MCF 10A (cell line): ENCODE results near the gene ABCA12. TPM values are rescaled to one million over a fixed set of nuclear protein-coding genes. Genes with fewer than 3 reads are reported as not detected.

ENCODE experiments used
- BruUV-seq: library from RNA; stranded (reverse); fragments of 400-500 nt; replicated peaks from 2 replicates; lab custom pipeline; 2021; lab: Mats Ljungman, UMichigan
- CTCF ChIA-PET: fragments of 300-600 bp; sonication (Branson Sonifier 250); formaldehyde crosslinking; extraction: SDS; loops from one replicate; lab custom pipeline; 2021; ENCODE audit warnings: antibody characterized with exemption, inconsistent platforms; lab: Yijun Ruan, JAX
- POLR2A ChIA-PET: fragments of 300-600, 350-650 bp; sonication (Branson Sonifier 250); formaldehyde crosslinking; extraction: SDS; loops from one replicate; lab custom pipeline; 2020; ENCODE audit warnings: antibody characterized with exemption, inconsistent platforms; lab: Yijun Ruan, JAX
- DNase-seq: peaks from one replicate; pipeline ENCODE4 v3.0.0-alpha.2; 2018; ENCODE audit not compliant: unreplicated experiment
- H3K27ac Mint-ChIP-seq: one replicate; pipeline ENCODE4 v1.8.0; 2022; ENCODE audit warnings: mild to moderate bottlenecking, low read depth, mixed read lengths; ENCODE audit not compliant: unreplicated experiment
- H3K27me3 Mint-ChIP-seq: one replicate; pipeline ENCODE4 v1.8.0; 2022; ENCODE audit warnings: mixed read lengths; ENCODE audit not compliant: insufficient read depth, unreplicated experiment
- H3K36me3 Mint-ChIP-seq: one replicate; pipeline ENCODE4 v1.8.0; 2022; ENCODE audit warnings: mild to moderate bottlenecking, moderate library complexity, mixed read lengths; ENCODE audit not compliant: insufficient read depth, unreplicated experiment
- H3K4me1 Mint-ChIP-seq: one replicate; pipeline ENCODE4 v1.8.0; 2022; ENCODE audit warnings: mixed read lengths; ENCODE audit not compliant: insufficient read depth, unreplicated experiment
- H3K4me3 Mint-ChIP-seq: one replicate; pipeline ENCODE4 v1.8.0; 2022; ENCODE audit warnings: mild to moderate bottlenecking, moderate library complexity, mixed read lengths; ENCODE audit not compliant: unreplicated experiment
- H3K9me3 Mint-ChIP-seq: one replicate; pipeline ENCODE4 v1.8.0; 2022; ENCODE audit warnings: mixed read lengths; ENCODE audit not compliant: unreplicated experiment
- CTCF ChIP-seq: fragments of 200-600 bp; IDR thresholded peaks from one replicate; pipeline ENCODE4 v1.8.0; 2022; ENCODE audit warnings: antibody characterized with exemption, mild to moderate bottlenecking; ENCODE audit not compliant: unreplicated experiment
- intact Hi-C: fragments of 100-400 bp; cut with micrococcal nuclease; formaldehyde crosslinking; loops from 2 replicates; pipeline ENCODE4 v1.14.1; 2022
- total RNA-seq: library from RNA; stranded (reverse); gene quantifications from 2 replicates; pipeline ENCODE4 v1.2.3, GENCODE V29; 2022

The ABCA12 gene
- total RNA-seq, 1 experiment from 2014 or later, result 37.8 TPM

- TF ChIP-seq CTCF, result no peak
- Mint-ChIP-seq H3K27me3 (no peaks in the 10 kb centered on the region), H3K36me3 (peaks cover 57% of the 10 kb centered on the region), H3K4me3 (no peak overlapping the region), H3K9me3 (peaks cover 7% of the 10 kb centered on the region), H3K4me1 (no peaks in the 10 kb centered on the region), H3K27ac (no peak overlapping the region)
- BruUV-seq, result no TSS peak
- ChIA-PET CTCF (interaction anchor here (0.6 to 1.4 kb wide), 4 partner anchors 9 to 182 kb away, joined by 3 to 4 read pairs (median 3); no protein-coding TSS in a partner anchor), POLR2A (no interaction called here)
- DNase-seq, result no peak
- intact Hi-C loops, result no loop called here
These were observed 172.0 kb downstream of the ABCA12 start for GRCh38 chr2:214966420-214966819.

- H3K27me3 Mint-ChIP-seq, result no peaks in the 10 kb centered on the region
- ChIA-PET POLR2A (no interaction called here), CTCF (interaction anchor here (0.8 to 2.0 kb wide), 4 partner anchors 12 to 352 kb away, joined by 3 to 13 read pairs (median 3); no protein-coding TSS in a partner anchor)
- peak; percentile 13 for DNase-seq
- no peak overlapping the region for H3K4me3 Mint-ChIP-seq
- H3K9me3 Mint-ChIP-seq, result peaks cover 7% of the 10 kb centered on the region
- H3K4me1 Mint-ChIP-seq, result no peaks in the 10 kb centered on the region
- H3K27ac Mint-ChIP-seq, result no peak overlapping the region
- intact Hi-C loops, result loop anchor here (1.0 to 5.0 kb wide), 3 partner anchors 309 to 960 kb away; partner anchors contain the start of gene ATIC
- peak; percentile 24 for TF ChIP-seq CTCF
- peaks cover 66% of the 10 kb centered on the region for H3K36me3 Mint-ChIP-seq
- BruUV-seq, result no TSS peak
These were observed 177.7 kb downstream of the ABCA12 start for GRCh38 chr2:214960677-214961076.

- H3K9me3 Mint-ChIP-seq, result no peaks in the 10 kb centered on the region
- intact Hi-C loops, result no loop called here
- ChIA-PET POLR2A (no interaction called here), CTCF (interaction anchor here (0.6 to 0.7 kb wide), 4 partner anchors 13 to 323 kb away, joined by 3 read pairs; no protein-coding TSS in a partner anchor)
- no peaks in the 10 kb centered on the region for H3K27me3 Mint-ChIP-seq
- BruUV-seq, result no TSS peak
- TF ChIP-seq CTCF, result no peak
- H3K36me3 Mint-ChIP-seq, result peaks cover 57% of the 10 kb centered on the region
- H3K4me3 Mint-ChIP-seq, result no peak overlapping the region
- H3K4me1 Mint-ChIP-seq, result no peaks in the 10 kb centered on the region
- DNase-seq, result no peak
- H3K27ac Mint-ChIP-seq, result no peak overlapping the region
These were observed 191.5 kb downstream of the ABCA12 start for GRCh38 chr2:214946949-214947348.

- H3K4me1 Mint-ChIP-seq, result no peaks in the 10 kb centered on the region
- ChIA-PET CTCF (interaction anchor here (0.6 kb wide), 1 partner anchor 13 kb away, joined by 3 read pairs; no protein-coding TSS in a partner anchor), POLR2A (no interaction called here)
- DNase-seq, result no peak
- H3K27ac Mint-ChIP-seq, result no peak overlapping the region
- H3K9me3 Mint-ChIP-seq, result no peaks in the 10 kb centered on the region
- H3K36me3 Mint-ChIP-seq, result peaks cover 40% of the 10 kb centered on the region
- no TSS peak for BruUV-seq
- no peak for TF ChIP-seq CTCF
- no peak overlapping the region for H3K4me3 Mint-ChIP-seq
- no peaks in the 10 kb centered on the region for H3K27me3 Mint-ChIP-seq
- intact Hi-C loops, result no loop called here
These were observed 204.4 kb downstream of the ABCA12 start for GRCh38 chr2:214934006-214934405.
